Left hindlimb (tissue), 1 donor: ENCODE results near the gene STON1.
"Not testable (repeated sequence)": the region's sequence is repeated elsewhere in the genome, so short reads cannot be mapped to it uniquely, and the experiment has no call there.

Experiments used
- DNase-seq: peaks from one replicate; pipeline ENCODE4 v3.0.0-alpha.2; 2018

The STON1 gene

DNA sequence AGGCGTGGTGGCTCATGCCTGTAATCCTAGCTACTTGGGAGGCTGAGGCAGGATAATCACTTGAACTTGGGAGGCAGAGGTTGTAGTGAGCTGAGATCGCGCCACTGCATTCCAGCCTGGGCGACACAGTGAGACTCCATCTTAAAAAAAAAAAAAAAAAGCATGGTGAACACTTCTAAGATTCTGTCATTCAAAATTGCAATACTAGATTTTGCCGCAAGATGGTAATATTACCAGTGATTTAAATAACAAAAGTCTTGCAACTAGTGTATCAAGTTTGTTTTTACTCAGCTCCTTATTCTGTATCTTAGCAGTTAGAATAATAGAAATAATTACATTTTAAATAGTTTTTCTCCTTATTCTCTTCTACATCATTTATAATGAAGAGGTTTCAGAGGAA is 92.7 kb downstream of the STON1 start:
- not testable (repeated sequence) for DNase-seq

DNA sequence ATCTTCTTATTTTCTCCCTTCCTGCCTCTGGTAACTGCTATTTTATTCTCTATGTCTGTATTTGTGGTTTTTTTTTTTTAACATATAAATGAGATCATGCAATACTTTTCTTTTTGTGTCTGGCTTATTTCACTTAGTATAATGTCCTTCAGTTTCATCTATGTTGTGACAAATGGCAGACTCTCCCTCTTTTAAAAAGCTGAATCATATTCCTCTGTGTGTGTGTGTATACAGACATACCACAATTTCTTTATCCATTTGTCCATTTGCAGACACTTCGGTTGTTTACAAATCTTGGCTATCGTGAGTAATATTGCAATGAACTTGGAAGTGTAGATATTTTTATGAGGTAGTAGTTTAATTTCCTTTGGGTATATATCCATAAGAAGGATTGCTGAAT is 94.7 kb downstream of the STON1 start:
- no peak for DNase-seq

DNA sequence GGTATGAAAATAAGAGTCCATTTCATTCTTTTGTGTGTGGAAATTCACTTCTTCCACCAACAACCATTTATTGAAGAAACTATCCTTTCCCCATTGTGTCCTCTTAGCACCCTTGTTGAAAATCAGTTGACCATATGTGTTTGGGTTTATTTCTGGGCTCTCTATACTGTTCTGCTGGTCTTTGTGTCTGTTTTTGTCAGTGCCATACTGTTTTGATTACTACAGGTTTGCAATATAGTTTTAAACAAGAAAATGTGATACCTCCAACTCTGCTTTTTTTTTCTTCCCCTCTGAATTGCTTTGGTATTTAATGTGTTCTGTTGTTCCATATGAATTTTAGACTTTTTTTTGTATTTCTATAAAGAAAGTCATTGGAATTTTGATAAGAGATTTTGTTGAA is 96.1 kb downstream of the STON1 start:
- DNase-seq = no peak

DNA sequence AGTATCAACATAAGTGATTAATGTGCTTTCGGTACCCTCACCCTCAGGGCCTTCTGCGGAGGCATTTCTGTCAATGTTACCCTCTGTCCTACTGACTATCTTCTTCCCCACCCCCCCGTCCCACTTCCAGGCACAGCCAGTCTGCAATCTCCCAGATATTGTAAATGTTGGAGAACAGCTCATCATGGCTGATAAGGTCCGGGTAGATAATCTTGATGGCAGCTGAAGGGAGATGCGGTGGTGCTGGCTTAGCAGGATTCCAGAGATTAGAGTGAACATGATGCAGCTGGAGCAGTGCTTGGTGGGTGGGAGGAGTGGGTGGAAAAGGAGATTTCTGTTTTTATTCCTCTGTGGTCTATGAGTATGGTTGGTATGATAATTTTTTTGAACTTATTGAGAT is 103.2 kb downstream of the STON1 start:
- DNase-seq = no peak

DNA sequence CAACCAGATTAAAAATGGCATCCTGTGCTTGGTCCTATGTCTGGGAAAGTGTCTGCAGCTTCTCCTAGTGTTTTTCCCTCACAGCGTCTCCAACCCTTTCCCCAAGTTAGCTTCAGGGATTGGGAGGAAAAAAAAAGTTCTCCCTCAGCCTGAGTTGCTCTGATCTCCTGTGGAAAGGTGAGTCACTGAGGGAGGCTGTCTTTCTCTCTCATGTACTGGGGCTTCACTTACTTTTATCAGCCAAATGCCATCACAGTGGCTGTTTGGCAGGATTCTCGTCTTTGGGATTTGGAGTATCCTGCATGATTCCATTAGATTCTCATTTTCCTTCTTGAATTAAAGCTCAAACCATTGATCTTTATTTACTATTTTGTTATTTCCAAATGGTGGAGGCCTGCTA is 105.8 kb downstream of the STON1 start:
- no peak for DNase-seq

DNA sequence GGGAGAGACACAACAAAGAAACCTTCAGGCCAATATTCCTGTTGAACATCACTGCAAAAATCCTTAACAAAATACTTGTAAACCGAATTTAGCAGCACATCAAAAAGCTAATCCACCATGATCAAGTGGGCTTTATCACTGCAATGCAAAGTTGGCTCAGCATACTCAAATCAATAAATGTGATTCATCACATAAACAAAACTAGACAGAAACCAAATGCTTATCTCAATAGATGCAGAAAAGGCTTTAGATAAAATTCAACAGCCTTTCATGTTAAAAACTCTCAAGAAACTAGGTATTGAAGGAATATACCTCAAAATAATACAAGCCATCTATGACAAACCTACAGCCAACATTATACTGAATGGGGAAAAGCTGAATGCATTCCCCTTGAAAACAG is 108.3 kb downstream of the STON1 start:
- DNase-seq = no peak
